ENCODE results near the gene PHOX2B.

DNA sequence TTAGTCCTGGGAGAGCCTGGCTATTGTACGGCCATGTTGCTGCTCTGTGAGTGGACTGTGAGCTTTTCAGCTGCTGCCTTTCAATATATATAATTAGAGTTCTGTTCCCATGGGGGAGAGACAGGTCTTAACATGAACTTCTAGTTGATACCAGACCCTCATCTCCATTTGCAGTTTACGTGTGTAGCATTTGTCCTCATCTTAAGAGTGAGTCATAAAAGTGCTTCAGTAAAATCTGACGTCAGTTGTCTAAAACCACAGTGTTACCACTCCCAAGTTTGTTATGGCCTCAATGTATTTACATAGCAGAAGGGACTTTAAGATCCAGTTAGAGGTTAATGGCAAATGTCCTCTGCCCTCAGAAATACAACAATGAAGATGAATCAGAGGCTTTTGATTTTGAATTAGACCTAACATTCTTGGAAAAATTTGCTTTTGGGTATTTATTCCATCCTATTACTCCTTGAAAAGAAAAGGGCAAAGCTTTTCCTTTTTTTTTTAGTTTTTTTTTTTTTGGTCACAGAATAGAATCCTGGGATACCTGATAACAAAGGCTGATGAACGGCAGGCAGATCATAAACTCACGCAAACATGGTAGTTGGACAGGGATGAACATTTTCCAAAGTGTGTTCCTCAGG lies 38.6 kb downstream of the PHOX2B start:
- TF ChIP-seq, protein P1, sequence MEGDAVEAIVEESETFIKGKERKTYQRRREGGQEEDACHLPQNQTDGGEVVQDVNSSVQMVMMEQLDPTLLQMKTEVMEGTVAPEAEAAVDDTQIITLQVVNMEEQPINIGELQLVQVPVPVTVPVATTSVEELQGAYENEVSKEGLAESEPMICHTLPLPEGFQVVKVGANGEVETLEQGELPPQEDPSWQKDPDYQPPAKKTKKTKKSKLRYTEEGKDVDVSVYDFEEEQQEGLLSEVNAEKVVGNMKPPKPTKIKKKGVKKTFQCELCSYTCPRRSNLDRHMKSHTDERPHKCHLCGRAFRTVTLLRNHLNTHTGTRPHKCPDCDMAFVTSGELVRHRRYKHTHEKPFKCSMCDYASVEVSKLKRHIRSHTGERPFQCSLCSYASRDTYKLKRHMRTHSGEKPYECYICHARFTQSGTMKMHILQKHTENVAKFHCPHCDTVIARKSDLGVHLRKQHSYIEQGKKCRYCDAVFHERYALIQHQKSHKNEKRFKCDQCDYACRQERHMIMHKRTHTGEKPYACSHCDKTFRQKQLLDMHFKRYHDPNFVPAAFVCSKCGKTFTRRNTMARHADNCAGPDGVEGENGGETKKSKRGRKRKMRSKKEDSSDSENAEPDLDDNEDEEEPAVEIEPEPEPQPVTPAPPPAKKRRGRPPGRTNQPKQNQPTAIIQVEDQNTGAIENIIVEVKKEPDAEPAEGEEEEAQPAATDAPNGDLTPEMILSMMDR (IDR thresholded peaks at IDR 0.05; ENCODE audit: insufficient read depth, low read depth, low read length): no peak
- no peak for TF ChIP-seq EZH2 (IDR thresholded peaks at IDR 0.05; ENCODE audit: insufficient read depth, low read length)

Data from astrocyte (in vitro differentiated cells and primary cell).